Endothelial cell of umbilical vein (primary cell): ENCODE measurements around the gene TRIM52. TPM values are rescaled to one million over a fixed set of nuclear protein-coding genes. Genes with fewer than 3 reads are reported as not detected.

Source experiments
- BruUV-seq: library from RNA; stranded (reverse); fragments of 400-500 nt; replicated peaks from 2 replicates; lab custom pipeline; 2021; lab: Mats Ljungman, UMichigan
- CTCF ChIA-PET: fragments of 300-600, 350-600 bp; sonication (Branson Sonifier 250); formaldehyde crosslinking; loops from one replicate; lab custom pipeline; 2021; ENCODE audit warnings: antibody characterized with exemption, inconsistent platforms; lab: Charles Lee
- POLR2A ChIA-PET: fragments of 300-600, 350-600 bp; sonication (Branson Sonifier 250); formaldehyde crosslinking; loops from one replicate; lab custom pipeline; 2021; ENCODE audit warnings: antibody characterized with exemption, inconsistent platforms; lab: Charles Lee
- DNase-seq: peaks from one replicate; pipeline ENCODE4 v3.0.0-alpha.2; 2011; ENCODE audit warnings: low read depth, low spot score
- FAIRE-seq: peaks from 2 replicates; lab custom pipeline; 2011; peaks lifted over from hg19 to GRCh38; lab: Jason Lieb, UNC
- H2AFZ ChIP-seq: 2 replicates; pipeline ENCODE4 v1.6.0; 2012; ENCODE audit warnings: low read depth, low read length, control low read depth, inconsistent platforms
- H3K27ac ChIP-seq: 2 replicates; pipeline ENCODE4 v1.5.1; 2011; ENCODE audit warnings: low read depth, mild to moderate bottlenecking, control low read depth, low read length, moderate library complexity; ENCODE audit not compliant: insufficient read depth
- H3K27me3 ChIP-seq, 2 experiments: 2 replicates each; pipeline versions ENCODE4 v1.6.0 to v1.6.1; 2011; ENCODE audit warnings: low read length in 2 of 2, mixed read lengths in 1 of 2; ENCODE audit not compliant: control insufficient read depth in 2 of 2, insufficient read depth in 2 of 2
- H3K36me3 ChIP-seq, 2 experiments: 2 replicates in 1 of 2; 3 replicates in 1 of 2; pipeline ENCODE4 v1.5.1; 2011; ENCODE audit warnings: low read length in 2 of 2, mild to moderate bottlenecking in 1 of 2, moderate library complexity in 1 of 2; ENCODE audit not compliant: control insufficient read depth in 2 of 2, insufficient read depth in 2 of 2; ENCODE audit errors: extremely low read depth in 1 of 2
- H3K4me1 ChIP-seq: 3 replicates; pipeline ENCODE4 v1.5.1; 2011; ENCODE audit warnings: mild to moderate bottlenecking, low read length; ENCODE audit not compliant: control insufficient read depth, insufficient read depth; ENCODE audit errors: extremely low read depth
- H3K4me2 ChIP-seq: 2 replicates; pipeline ENCODE4 v1.6.1; 2011; ENCODE audit warnings: low read length, control low read depth, mixed read lengths; ENCODE audit not compliant: insufficient read depth
- H3K4me3 ChIP-seq, 3 experiments: fragments of 200-600 bp in 1 of 3; sonication (generic), shearing (Covaris generic) in 1 of 3; replicated peaks in 1 of 3; 2 replicates each; pipeline ENCODE4 v1.5.1; 2011 to 2016; ENCODE audit warnings: control low read depth in 3 of 3, low read length in 3 of 3, mild to moderate bottlenecking in 2 of 3, inconsistent platforms in 1 of 3, low read depth in 1 of 3, moderate library complexity in 1 of 3; ENCODE audit not compliant: insufficient read depth in 1 of 3
- H3K79me2 ChIP-seq: 2 replicates; pipeline ENCODE4 v1.6.0; 2012; ENCODE audit warnings: low read length, inconsistent platforms; ENCODE audit not compliant: control insufficient read depth, insufficient read depth
- H3K9ac ChIP-seq: replicated peaks from 2 replicates; pipeline ENCODE3; 2011; ENCODE audit warnings: low read length, control low read depth; ENCODE audit not compliant: insufficient read depth; ENCODE audit errors: extremely low read depth
- H3K9me1 ChIP-seq: replicated peaks from 3 replicates; pipeline ENCODE4 v1.6.0; 2011; ENCODE audit warnings: mild to moderate bottlenecking, low read length; ENCODE audit not compliant: control insufficient read depth, insufficient read depth; ENCODE audit errors: extremely low read depth
- H3K9me3 ChIP-seq: replicated peaks from 2 replicates; pipeline ENCODE4 v1.5.1; 2012; ENCODE audit warnings: low read length, inconsistent platforms; ENCODE audit not compliant: control insufficient read depth, insufficient read depth
- H4K20me1 ChIP-seq: replicated peaks from 2 replicates; pipeline ENCODE3; 2011; ENCODE audit warnings: mild to moderate bottlenecking, low read length; ENCODE audit not compliant: control insufficient read depth, insufficient read depth; ENCODE audit errors: extremely low read depth
- FOS ChIP-seq: IDR thresholded peaks from 2 replicates; pipeline ENCODE4 v1.6.1; 2011; ENCODE audit warnings: mild to moderate bottlenecking, low read length, moderate library complexity, borderline replicate concordance; ENCODE audit not compliant: insufficient read depth
- POLR2A ChIP-seq: IDR thresholded peaks from 2 replicates; pipeline ENCODE4 v1.6.1; 2012; ENCODE audit warnings: low read depth, mild to moderate bottlenecking, control low read depth, low read length
- dilution Hi-C: fragments of 300-500 bp; cut with MboI; formaldehyde crosslinking; loops from one replicate; pipeline ENCODE4 v1.15.0; 2019; ENCODE audit warnings: low sequenced_read_pairs; ENCODE audit not compliant: extremely low pct_ligation_motif_present
- intact Hi-C: fragments of 100-400 bp; cut with micrococcal nuclease; formaldehyde crosslinking; loops from one replicate; pipeline ENCODE4 v1.10.0; 2022
- polyA plus RNA-seq, 4 experiments: library from polyadenylated mRNA; depleted of rRNA in 3 of 4; stranded (reverse) in 3 of 4; unstranded in 1 of 4; fragments of >200 nt; gene quantifications; 2 replicates each; pipeline versions ENCODE4 v1.2.1 to v1.2.3, GENCODE V29; 2011 to 2012; ENCODE audit warnings: missing spikeins in 1 of 4
- total RNA-seq: library from RNA; stranded (reverse); gene quantifications from 2 replicates; pipeline ENCODE4 v1.2.3, GENCODE V29; 2021
- TF ChIP-seq, protein P1 (sequence below), 2 donors: IDR thresholded peaks; 1 replicate in 1 of 2; 2 replicates in 1 of 2; pipeline ENCODE4 v1.5.1; 2011; ENCODE audit warnings: low read length in 2 of 2, mild to moderate bottlenecking in 2 of 2, moderate library complexity in 2 of 2, control low read depth in 1 of 2, inconsistent platforms in 1 of 2, low read depth in 1 of 2; ENCODE audit not compliant: insufficient read depth in 1 of 2; ENCODE audit errors: extremely low read depth in 1 of 2
- TF ChIP-seq, protein P2 (sequence below): IDR thresholded peaks from 2 replicates; pipeline ENCODE4 v1.6.1; 2011; ENCODE audit not compliant: insufficient read depth, insufficient read length

The TRIM52 gene
- total and polyA plus RNA-seq, 2 donors (not counting 3 experiments of a cell fraction or from before 2014, with no cell fraction given): 5.6 to 10.1 TPM

DNA sequence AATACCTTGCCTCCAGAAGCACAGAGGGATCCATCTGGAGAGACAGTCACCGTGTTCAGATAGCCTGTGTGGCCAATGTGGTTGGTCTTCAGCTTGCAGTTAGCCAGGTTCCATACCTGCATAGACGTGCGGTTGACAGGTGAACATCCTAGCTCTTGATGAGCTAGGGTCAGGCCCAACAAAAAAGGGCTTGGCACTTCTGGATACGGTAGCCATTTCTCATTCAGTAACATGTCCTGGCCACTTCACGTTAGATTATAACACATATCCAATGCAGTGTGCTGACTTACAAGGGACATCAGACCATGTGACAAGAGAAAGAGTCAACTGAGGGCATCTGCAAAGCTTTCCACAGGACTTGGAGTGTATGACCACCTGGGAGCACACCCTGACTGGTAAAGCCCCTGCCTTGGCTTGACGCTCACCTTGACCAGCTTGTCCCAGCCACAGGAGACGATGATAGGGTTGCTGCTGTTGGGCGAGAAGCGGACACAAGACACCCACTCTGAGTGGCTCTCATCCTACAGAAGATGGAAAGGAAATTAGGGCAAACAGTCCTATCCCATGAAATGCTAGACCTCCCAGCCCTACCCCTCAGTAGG lies 21.8 kb downstream of the TRIM52 start:
- no peak for TF ChIP-seq POLR2A
- TF ChIP-seq, protein P1, sequence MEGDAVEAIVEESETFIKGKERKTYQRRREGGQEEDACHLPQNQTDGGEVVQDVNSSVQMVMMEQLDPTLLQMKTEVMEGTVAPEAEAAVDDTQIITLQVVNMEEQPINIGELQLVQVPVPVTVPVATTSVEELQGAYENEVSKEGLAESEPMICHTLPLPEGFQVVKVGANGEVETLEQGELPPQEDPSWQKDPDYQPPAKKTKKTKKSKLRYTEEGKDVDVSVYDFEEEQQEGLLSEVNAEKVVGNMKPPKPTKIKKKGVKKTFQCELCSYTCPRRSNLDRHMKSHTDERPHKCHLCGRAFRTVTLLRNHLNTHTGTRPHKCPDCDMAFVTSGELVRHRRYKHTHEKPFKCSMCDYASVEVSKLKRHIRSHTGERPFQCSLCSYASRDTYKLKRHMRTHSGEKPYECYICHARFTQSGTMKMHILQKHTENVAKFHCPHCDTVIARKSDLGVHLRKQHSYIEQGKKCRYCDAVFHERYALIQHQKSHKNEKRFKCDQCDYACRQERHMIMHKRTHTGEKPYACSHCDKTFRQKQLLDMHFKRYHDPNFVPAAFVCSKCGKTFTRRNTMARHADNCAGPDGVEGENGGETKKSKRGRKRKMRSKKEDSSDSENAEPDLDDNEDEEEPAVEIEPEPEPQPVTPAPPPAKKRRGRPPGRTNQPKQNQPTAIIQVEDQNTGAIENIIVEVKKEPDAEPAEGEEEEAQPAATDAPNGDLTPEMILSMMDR (IDR thresholded peaks at IDR 0.05; ENCODE audit: extremely low read depth in 1 of 2, insufficient read depth in 1 of 2, low read depth in 1 of 2, low read length in 2 of 2): no peak
- no peak for TF ChIP-seq FOS
- TF ChIP-seq, protein P2, sequence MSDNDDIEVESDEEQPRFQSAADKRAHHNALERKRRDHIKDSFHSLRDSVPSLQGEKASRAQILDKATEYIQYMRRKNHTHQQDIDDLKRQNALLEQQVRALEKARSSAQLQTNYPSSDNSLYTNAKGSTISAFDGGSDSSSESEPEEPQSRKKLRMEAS: no peak
- CTCF ChIA-PET: no interaction called here
- Histone ChIP-seq H3K27ac (no peak overlapping the region), H3K4me2 (no peak overlapping the region), H3K4me1 (peaks cover 18% of the 10 kb centered on the region), H4K20me1 (peaks cover 6% of the 10 kb centered on the region), H3K9me3 (no peaks in the 10 kb centered on the region), H3K4me3 (no peak overlapping the region), H3K36me3 (peaks cover 46 to 55% of the 10 kb centered on the region in 2 experiments), H3K9ac (no peak overlapping the region), H3K27me3 (no peaks in the 10 kb centered on the region), H3K79me2 (peaks cover 58% of the 10 kb centered on the region), H3K9me1 (no peaks in the 10 kb centered on the region), H2AFZ (no peak overlapping the region)
- dilution Hi-C loops (no loop called here), intact Hi-C loops (no loop called here)
- FAIRE-seq (no peak), DNase-seq (no peak)
- POLR2A ChIA-PET: no interaction called here
- BruUV-seq: no TSS peak
